Adrenal gland (tissue), 5 donors: ENCODE measurements around the gene PACS1.

Experiments
- CTCF ChIP-seq, 6 experiments: fragments of 450-650 bp in 4 of 6; fragments of 200-600 bp in 2 of 6; sonication (generic) in 1 of 6; IDR thresholded peaks; 1 replicate in 5 of 6; 2 replicates in 1 of 6; pipeline versions ENCODE4 v1.5.1 to v1.8.0; 2016 to 2021; ENCODE audit warnings: antibody characterized with exemption in 6 of 6, mild to moderate bottlenecking in 2 of 6, moderate library complexity in 1 of 6
- POLR2A ChIP-seq, 2 donors: fragments of 450-650 bp; IDR thresholded peaks; one replicate each; pipeline ENCODE4 v1.6.1; 2017; ENCODE audit warnings: antibody characterized with exemption in 2 of 2, mild to moderate bottlenecking in 2 of 2, moderate library complexity in 1 of 2
- donor health status: DM: no; HTN: no; CAD: no.

GRCh38 chr11:66157182-66157864 is 87.3 kb downstream of the PACS1 start:
- TF ChIP-seq POLR2A (IDR thresholded peaks at IDR 0.05), result no peak
- no peak for TF ChIP-seq CTCF (IDR thresholded peaks at IDR 0.05)
